Pancreas (tissue), 10 donors: Measurements from ENCODE around the gene SNRPA. TPM values are rescaled to one million over a fixed set of nuclear protein-coding genes. Genes with fewer than 3 reads are reported as not detected.

Source experiments
- ATAC-seq, 4 donors: fragments of 200-7000 bp; cut with Tn5 transposase; one replicate each; pipeline versions ENCODE4 v1.8.0 to v1.9.1; 2020; ENCODE audit warnings: mild to moderate bottlenecking in 4 of 4, moderate library complexity in 4 of 4
- DNase-seq, 6 donors: peaks; one replicate each; pipeline ENCODE4 v3.0.0-alpha.2; 2020
- FAIRE-seq: peaks from 2 replicates; lab custom pipeline; 2012; peaks lifted over from hg19 to GRCh38; lab: Jason Lieb, UNC
- H3K27ac ChIP-seq, 4 donors: fragments of 200-600 bp; sonication (generic); 1 replicate in 3 of 4; 2 replicates in 1 of 4; pipeline versions ENCODE4 v1.5.0 to v1.8.0; 2020
- H3K27me3 ChIP-seq, 4 donors: fragments of 200-600 bp; one replicate each; pipeline ENCODE4 v1.8.0; 2021
- H3K36me3 ChIP-seq, 3 donors: fragments of 200-600 bp; sonication (generic) in 1 of 3; one replicate each; pipeline versions ENCODE4 v1.5.0 to v1.8.0; 2020 to 2021
- H3K4me1 ChIP-seq, 3 donors: fragments of 200-600 bp; one replicate each; pipeline ENCODE4 v1.8.0; 2021
- H3K4me3 ChIP-seq, 4 donors: fragments of 200-600 bp; sonication (generic) in 2 of 4; one replicate each; pipeline versions ENCODE4 v1.5.0 to v1.8.0; 2020 to 2021
- H3K9me3 ChIP-seq, 4 donors: fragments of 200-600 bp; one replicate each; pipeline ENCODE4 v1.8.0; 2021
- CTCF ChIP-seq, 4 donors: fragments of 200-600 bp; sonication (generic) in 3 of 4; IDR thresholded peaks; one replicate each; pipeline versions ENCODE4 v1.5.0 to v1.8.0; 2021; ENCODE audit warnings: antibody characterized with exemption in 4 of 4
- WGBS, 2 donors: extraction: QIAGEN DNeasy Blood & Tissue Kit; methylation state at CpG; one replicate each; pipeline ENCODE4 v1.1.7; 2013; 5-methylcytosine and 5-hydroxymethylcytosine counted together
- intact Hi-C, 3 donors: fragments of 100-400 bp; cut with DNase I; formaldehyde crosslinking; loops; one replicate each; pipeline versions ENCODE4 v1.11.1 to v1.14.2; 2022
- polyA plus RNA-seq, 2 donors: library from polyadenylated mRNA; stranded (reverse); fragments of 200-250 nt; gene quantifications; one replicate each; pipeline ENCODE4 v1.2.3, GENCODE V29; 2013
- total RNA-seq, 6 donors: library from RNA; stranded (reverse); fragmentation: NEBNext Ultra II Directional in 4 of 6; extraction: Animal tissue kit (Norgen Biotek cat#: 25700) in 4 of 6; gene quantifications; one replicate each; pipeline versions ENCODE4 v1.2.1 to v1.2.4, GENCODE V29; 2021 to 2023
- donor health status: healthy with polysubstance abuse.
- donor health status: DM: no; HTN: no; CAD: no; lungs with moderate emphysema.
- donor health status: DM: no; HTN: no; CAD: no.
- donor health status: control.
- donor health status: control.
- donor health status: Bipolar disorder and iron deficiency.
- donor health status: DM: yes; HTN: yes; CAD: no.
- donor health status: DM: no; HTN: no; CAD: no.
- donor health status: DM: no; HTN: no; CAD: no.
- donor health status: DM: yes; HTN: yes; CAD: no.

The SNRPA gene
- total and polyA plus RNA-seq, 8 donors, result 18.9 to 33.0 (median 26.3) TPM

GRCh38 chr19:40741527-40742390 lies 9.2 kb upstream of the SNRPA start:
- DNase-seq, result no peak
- intact Hi-C loops, result no loop called here
- Histone ChIP-seq H3K36me3 (peaks cover 0 to 22% (median 18%) of the 10 kb centered on the region in 3 donors), H3K9me3 (no peaks in the 10 kb centered on the region), H3K4me1 (no peaks in the 10 kb centered on the region), H3K27ac (no peak overlapping the region), H3K27me3 (no peaks in the 10 kb centered on the region), H3K4me3 (no peak overlapping the region)
- 81 to 84% methylated on average over 10 of the region's 10 CpGs for WGBS, 2 donors
- ATAC-seq, result no peak
- FAIRE-seq, result no peak
- no peak for TF ChIP-seq CTCF (IDR thresholded peaks at IDR 0.05)

DNA sequence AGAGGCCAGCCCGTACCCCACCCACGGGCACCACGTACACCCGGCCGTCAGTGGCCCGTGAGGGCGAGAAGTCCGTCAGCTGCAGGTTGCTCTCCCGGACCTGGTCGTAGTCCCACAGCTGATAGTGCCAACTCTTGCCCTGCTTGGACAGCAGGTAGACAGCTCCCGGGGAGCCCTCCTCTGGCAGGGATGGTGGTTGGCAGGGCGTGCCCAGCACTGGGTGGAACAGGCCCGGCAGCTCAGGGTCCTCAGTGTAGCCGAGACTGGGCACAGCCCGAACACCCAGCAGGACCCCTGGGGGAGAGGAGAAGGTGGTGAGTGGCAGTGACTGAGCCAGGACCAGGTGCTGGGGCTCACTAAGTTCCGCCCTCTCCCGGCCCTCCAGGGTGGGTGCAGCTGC lies 8.5 kb upstream of the SNRPA start:
- DNase-seq (peak in 1 of 6 donors; percentile 58), ATAC-seq (peak in 3 of 4 donors; percentile 6 to 52 (median 36))

GRCh38 chr19:40742886-40743285 lies 8.1 kb upstream of the SNRPA start:
- Histone ChIP-seq H3K4me3 (no peak overlapping the region), H3K36me3 (peaks cover 0 to 13% (median 9%) of the 10 kb centered on the region in 3 donors), H3K27me3 (no peaks in the 10 kb centered on the region), H3K4me1 (no peaks in the 10 kb centered on the region), H3K9me3 (no peaks in the 10 kb centered on the region), H3K27ac (no peak overlapping the region)
- TF ChIP-seq CTCF (IDR thresholded peaks at IDR 0.05), result no peak
- DNase-seq (no peak), ATAC-seq (no peak), FAIRE-seq (no peak)
- intact Hi-C loops, result no loop called here
- WGBS, 2 donors, result 91 to 94% methylated on average over 12 of the region's 12 CpGs

More for the DNA sequence above, 8.5 kb upstream of the SNRPA start:
- 44 to 51% methylated on average over 17 of the region's 17 CpGs for WGBS, 2 donors
- Histone ChIP-seq H3K4me3 (no peak overlapping the region), H3K4me1 (no peaks in the 10 kb centered on the region), H3K27ac (no peak overlapping the region), H3K36me3 (peaks cover 0 to 15% (median 11%) of the 10 kb centered on the region in 3 donors), H3K9me3 (no peaks in the 10 kb centered on the region), H3K27me3 (no peaks in the 10 kb centered on the region)
- TF ChIP-seq CTCF (IDR thresholded peaks at IDR 0.05), result no peak
- no peak for FAIRE-seq
- intact Hi-C loops, result no loop called here

- Histone ChIP-seq H3K27me3 (no peaks in the 10 kb centered on the region), H3K4me3 (no peak overlapping the region), H3K36me3 (peaks cover 0 to 13% (median 9%) of the 10 kb centered on the region in 3 donors), H3K27ac (no peak overlapping the region), H3K9me3 (no peaks in the 10 kb centered on the region), H3K4me1 (no peaks in the 10 kb centered on the region)
- WGBS, 2 donors, result 91 to 95% methylated on average over 10 of the region's 10 CpGs
- intact Hi-C loops, result no loop called here
- TF ChIP-seq CTCF (IDR thresholded peaks at IDR 0.05), result no peak
- DNase-seq (no peak), FAIRE-seq (no peak), ATAC-seq (no peak)
Observed at GRCh38 chr19:40743926-40744325, 7.1 kb upstream of the SNRPA start.
